ENCODE measurements around the gene SDS.

Gene SDS

GRCh38 chr12:113427882-113428281, 24.2 kb upstream of the SDS start:
- peaks cover 0 to 12% (median 8%) of the 10 kb centered on the region in 4 experiments for H3K4me1 ChIP-seq (ENCODE audit: control extremely low read depth in 1 of 4, control insufficient read depth in 4 of 4, insufficient read depth in 4 of 4, low read length in 3 of 4)
- no peaks in the 10 kb centered on the region for H3K27me3 ChIP-seq (replicated peaks in 2 of 5; ENCODE audit: control insufficient read depth in 4 of 5, insufficient read depth in 5 of 5, low read length in 4 of 5)
- CTCF ChIA-PET: no interaction called here
- WGBS (ENCODE audit: insufficient coverage): 95% methylated on average over 9 of the region's 9 CpGs
- H3K9me3 ChIP-seq (ENCODE audit: control extremely low read depth in 1 of 5, control insufficient read depth in 4 of 5, insufficient read depth in 2 of 5, low read depth in 1 of 5, low read length in 4 of 5): no peaks in the 10 kb centered on the region
- no peak overlapping the region for H3K27ac ChIP-seq (ENCODE audit: insufficient read depth in 1 of 2, low read depth in 1 of 2, low read length in 2 of 2, poor library complexity in 1 of 2, severe bottlenecking in 2 of 2)
- peaks cover 0 to 4% (median 3%) of the 10 kb centered on the region in 4 experiments for H3K36me3 ChIP-seq (ENCODE audit: control insufficient read depth in 4 of 4, insufficient read depth in 4 of 4, low read length in 3 of 4)
- DNase-seq: no peak
- H3K4me3 ChIP-seq (ENCODE audit: control insufficient read depth in 1 of 7, extremely low read depth in 1 of 7, insufficient read depth in 4 of 7, low read depth in 2 of 7, low read length in 6 of 7): no peak overlapping the region
- POLR2A ChIA-PET: no interaction called here

- ChIA-PET CTCF (interaction anchor here (0.8 to 2.3 kb wide), 23 partner anchors 8 to 231 kb away, joined by 3 to 11 read pairs (median 4); partner anchors contain the start of gene SLC8B1), POLR2A (no interaction called here)
- H3K9me3 ChIP-seq (ENCODE audit: control extremely low read depth in 1 of 5, control insufficient read depth in 4 of 5, insufficient read depth in 2 of 5, low read depth in 1 of 5, low read length in 4 of 5): no peaks in the 10 kb centered on the region
- DNase-seq: peak in 2 of 3 donors; percentile 26 to 32
- H3K4me1 ChIP-seq (ENCODE audit: control extremely low read depth in 1 of 4, control insufficient read depth in 4 of 4, insufficient read depth in 4 of 4, low read length in 3 of 4): peaks cover 0 to 30% (median 24%) of the 10 kb centered on the region in 4 experiments
- H3K4me3 ChIP-seq (ENCODE audit: control insufficient read depth in 1 of 7, extremely low read depth in 1 of 7, insufficient read depth in 4 of 7, low read depth in 2 of 7, low read length in 6 of 7): no peak overlapping the region
- H3K27me3 ChIP-seq (replicated peaks in 2 of 5; ENCODE audit: control insufficient read depth in 4 of 5, insufficient read depth in 5 of 5, low read length in 4 of 5): no peaks in the 10 kb centered on the region
- no peak overlapping the region for H3K27ac ChIP-seq (ENCODE audit: insufficient read depth in 1 of 2, low read depth in 1 of 2, low read length in 2 of 2, poor library complexity in 1 of 2, severe bottlenecking in 2 of 2)
- 38% methylated on average over 8 of the region's 11 CpGs for WGBS (ENCODE audit: insufficient coverage)
- peaks cover 0 to 4% (median 3%) of the 10 kb centered on the region in 4 experiments for H3K36me3 ChIP-seq (ENCODE audit: control insufficient read depth in 4 of 4, insufficient read depth in 4 of 4, low read length in 3 of 4)
Measured at GRCh38 chr12:113425960-113426453, 22.3 kb upstream of the SDS start.

GRCh38 chr12:113424915-113425823, 21.5 kb upstream of the SDS start:
- ChIA-PET CTCF (interaction anchor here (0.7 to 2.3 kb wide), 27 partner anchors 9 to 319 kb away, joined by 3 to 11 read pairs (median 3); partner anchors contain the start of genes SDS and SLC8B1), POLR2A (no interaction called here)
- no peak overlapping the region for H3K4me3 ChIP-seq (ENCODE audit: control insufficient read depth in 1 of 7, extremely low read depth in 1 of 7, insufficient read depth in 4 of 7, low read depth in 2 of 7, low read length in 6 of 7)
- H3K4me1 ChIP-seq (ENCODE audit: control extremely low read depth in 1 of 4, control insufficient read depth in 4 of 4, insufficient read depth in 4 of 4, low read length in 3 of 4): peaks cover 0 to 31% (median 25%) of the 10 kb centered on the region in 4 experiments
- no peaks in the 10 kb centered on the region for H3K27me3 ChIP-seq (replicated peaks in 2 of 5; ENCODE audit: control insufficient read depth in 4 of 5, insufficient read depth in 5 of 5, low read length in 4 of 5)
- peaks cover 0 to 4% (median 3%) of the 10 kb centered on the region in 4 experiments for H3K36me3 ChIP-seq (ENCODE audit: control insufficient read depth in 4 of 4, insufficient read depth in 4 of 4, low read length in 3 of 4)
- H3K9me3 ChIP-seq (ENCODE audit: control extremely low read depth in 1 of 5, control insufficient read depth in 4 of 5, insufficient read depth in 2 of 5, low read depth in 1 of 5, low read length in 4 of 5): no peaks in the 10 kb centered on the region
- no peak overlapping the region for H3K27ac ChIP-seq (ENCODE audit: insufficient read depth in 1 of 2, low read depth in 1 of 2, low read length in 2 of 2, poor library complexity in 1 of 2, severe bottlenecking in 2 of 2)
- DNase-seq: peak; percentile 46 to 57 (median 54)
- WGBS (ENCODE audit: insufficient coverage): 51% methylated on average over 15 of the region's 20 CpGs

GRCh38 chr12:113424456-113424855, 20.8 kb upstream of the SDS start:
- ChIA-PET CTCF (interaction anchor here (0.6 to 2.3 kb wide), 18 partner anchors 10 to 318 kb away, joined by 3 to 11 read pairs (median 4); partner anchors contain the start of genes SDS and SLC8B1), POLR2A (no interaction called here)
- Histone ChIP-seq H3K9me3 (ENCODE audit: control extremely low read depth in 1 of 5, control insufficient read depth in 4 of 5, insufficient read depth in 2 of 5, low read depth in 1 of 5, low read length in 4 of 5) (no peaks in the 10 kb centered on the region), H3K27ac (ENCODE audit: insufficient read depth in 1 of 2, low read depth in 1 of 2, low read length in 2 of 2, poor library complexity in 1 of 2, severe bottlenecking in 2 of 2) (no peak overlapping the region), H3K4me3 (ENCODE audit: control insufficient read depth in 1 of 7, extremely low read depth in 1 of 7, insufficient read depth in 4 of 7, low read depth in 2 of 7, low read length in 6 of 7) (no peak overlapping the region), H3K36me3 (ENCODE audit: control insufficient read depth in 4 of 4, insufficient read depth in 4 of 4, low read length in 3 of 4) (peaks cover 0 to 4% (median 3%) of the 10 kb centered on the region in 4 experiments), H3K27me3 (replicated peaks in 2 of 5; ENCODE audit: control insufficient read depth in 4 of 5, insufficient read depth in 5 of 5, low read length in 4 of 5) (no peaks in the 10 kb centered on the region), H3K4me1 (ENCODE audit: control extremely low read depth in 1 of 4, control insufficient read depth in 4 of 4, insufficient read depth in 4 of 4, low read length in 3 of 4) (peaks cover 0 to 31% (median 25%) of the 10 kb centered on the region in 4 experiments)
- WGBS (ENCODE audit: insufficient coverage): 100% methylated on average over 1 of the region's 1 CpG
- no peak for DNase-seq

GRCh38 chr12:113422886-113423669, 19.4 kb upstream of the SDS start:
- peak overlapping the region; percentile 25 to 82 (median 69) for H3K4me3 ChIP-seq (ENCODE audit: control insufficient read depth in 1 of 7, extremely low read depth in 1 of 7, insufficient read depth in 4 of 7, low read depth in 2 of 7, low read length in 6 of 7)
- DNase-seq: peak in 2 of 3 donors; percentile 18 to 44
- peaks cover 0 to 31% (median 25%) of the 10 kb centered on the region in 4 experiments for H3K4me1 ChIP-seq (ENCODE audit: control extremely low read depth in 1 of 4, control insufficient read depth in 4 of 4, insufficient read depth in 4 of 4, low read length in 3 of 4)
- peaks cover 0 to 4% (median 3%) of the 10 kb centered on the region in 4 experiments for H3K36me3 ChIP-seq (ENCODE audit: control insufficient read depth in 4 of 4, insufficient read depth in 4 of 4, low read length in 3 of 4)
- ChIA-PET POLR2A (no interaction called here), CTCF (interaction anchor here (1.2 to 1.5 kb wide), 2 partner anchors 13 to 128 kb away, joined by 3 to 5 read pairs; no protein-coding TSS in a partner anchor)
- H3K27me3 ChIP-seq (replicated peaks in 2 of 5; ENCODE audit: control insufficient read depth in 4 of 5, insufficient read depth in 5 of 5, low read length in 4 of 5): no peaks in the 10 kb centered on the region
- WGBS (ENCODE audit: insufficient coverage): 96% methylated on average over 6 of the region's 6 CpGs
- no peaks in the 10 kb centered on the region for H3K9me3 ChIP-seq (ENCODE audit: control extremely low read depth in 1 of 5, control insufficient read depth in 4 of 5, insufficient read depth in 2 of 5, low read depth in 1 of 5, low read length in 4 of 5)
- peak overlapping the region; percentile 56 to 86 for H3K27ac ChIP-seq (ENCODE audit: insufficient read depth in 1 of 2, low read depth in 1 of 2, low read length in 2 of 2, poor library complexity in 1 of 2, severe bottlenecking in 2 of 2)

- H3K36me3 ChIP-seq (ENCODE audit: control insufficient read depth in 4 of 4, insufficient read depth in 4 of 4, low read length in 3 of 4): peaks cover 0 to 4% (median 3%) of the 10 kb centered on the region in 4 experiments
- H3K27ac ChIP-seq (ENCODE audit: insufficient read depth in 1 of 2, low read depth in 1 of 2, low read length in 2 of 2, poor library complexity in 1 of 2, severe bottlenecking in 2 of 2): peak within 1 kb of the TSS; percentile 56 to 86
- peak; percentile 84 to 96 (median 94) for DNase-seq
- peaks cover 0 to 31% (median 25%) of the 10 kb centered on the region in 4 experiments for H3K4me1 ChIP-seq (ENCODE audit: control extremely low read depth in 1 of 4, control insufficient read depth in 4 of 4, insufficient read depth in 4 of 4, low read length in 3 of 4)
- 3% methylated on average over 11 of the region's 13 CpGs for WGBS (ENCODE audit: insufficient coverage)
- H3K4me3 ChIP-seq (ENCODE audit: control insufficient read depth in 1 of 7, extremely low read depth in 1 of 7, insufficient read depth in 4 of 7, low read depth in 2 of 7, low read length in 6 of 7): peak within 1 kb of the TSS; percentile 25 to 82 (median 69)
- POLR2A ChIA-PET: interaction anchor here (0.7 to 0.9 kb wide), 2 partner anchors 14 to 541 kb away, joined by 4 to 6 read pairs; no protein-coding TSS in a partner anchor
- CTCF ChIA-PET: interaction anchor here (0.5 to 1.5 kb wide), 3 partner anchors 13 to 127 kb away, joined by 3 to 5 read pairs (median 4); no protein-coding TSS in a partner anchor
- no peaks in the 10 kb centered on the region for H3K9me3 ChIP-seq (ENCODE audit: control extremely low read depth in 1 of 5, control insufficient read depth in 4 of 5, insufficient read depth in 2 of 5, low read depth in 1 of 5, low read length in 4 of 5)
- H3K27me3 ChIP-seq (replicated peaks in 2 of 5; ENCODE audit: control insufficient read depth in 4 of 5, insufficient read depth in 5 of 5, low read length in 4 of 5): no peaks in the 10 kb centered on the region
Measured at GRCh38 chr12:113422030-113422885, 18.6 kb upstream of the SDS start, which contains the start of gene SDSL. SDSL (plus strand) TSS chr12:113422380; CDS start chr12:113427983, 5,603 bp downstream.
